Measurements from ENCODE around the gene GOLPH3.
A peak's percentile ranks its signal among the peaks of the same experiment; 100 is the strongest.
"Not testable (repeated sequence)": the region's sequence is repeated elsewhere in the genome, so short reads cannot be mapped to it uniquely, and the experiment has no call there.

GOLPH3 gene

DNA sequence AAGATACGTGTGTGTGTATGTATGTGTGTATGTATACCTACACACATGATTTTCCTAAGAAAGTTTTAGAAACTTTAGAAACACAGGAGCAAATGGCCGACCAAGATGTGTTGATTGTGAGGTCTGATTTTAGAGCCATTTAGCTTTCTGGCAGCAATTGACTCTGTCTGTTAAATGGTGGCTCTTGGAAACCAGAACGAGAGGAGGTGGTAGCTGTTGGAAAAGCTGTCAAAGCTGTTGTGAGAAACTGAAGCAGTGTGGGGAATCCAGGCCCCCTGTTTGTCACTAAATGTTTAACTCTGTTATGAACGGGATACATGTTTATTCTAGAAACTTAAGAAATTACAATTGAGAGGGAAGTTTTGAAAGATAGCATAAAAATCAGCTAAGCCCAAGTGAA lies 91.4 kb downstream of the GOLPH3 start:
- DNase-seq (ENCODE audit: low read depth) = no peak
- TF ChIP-seq, protein P1, sequence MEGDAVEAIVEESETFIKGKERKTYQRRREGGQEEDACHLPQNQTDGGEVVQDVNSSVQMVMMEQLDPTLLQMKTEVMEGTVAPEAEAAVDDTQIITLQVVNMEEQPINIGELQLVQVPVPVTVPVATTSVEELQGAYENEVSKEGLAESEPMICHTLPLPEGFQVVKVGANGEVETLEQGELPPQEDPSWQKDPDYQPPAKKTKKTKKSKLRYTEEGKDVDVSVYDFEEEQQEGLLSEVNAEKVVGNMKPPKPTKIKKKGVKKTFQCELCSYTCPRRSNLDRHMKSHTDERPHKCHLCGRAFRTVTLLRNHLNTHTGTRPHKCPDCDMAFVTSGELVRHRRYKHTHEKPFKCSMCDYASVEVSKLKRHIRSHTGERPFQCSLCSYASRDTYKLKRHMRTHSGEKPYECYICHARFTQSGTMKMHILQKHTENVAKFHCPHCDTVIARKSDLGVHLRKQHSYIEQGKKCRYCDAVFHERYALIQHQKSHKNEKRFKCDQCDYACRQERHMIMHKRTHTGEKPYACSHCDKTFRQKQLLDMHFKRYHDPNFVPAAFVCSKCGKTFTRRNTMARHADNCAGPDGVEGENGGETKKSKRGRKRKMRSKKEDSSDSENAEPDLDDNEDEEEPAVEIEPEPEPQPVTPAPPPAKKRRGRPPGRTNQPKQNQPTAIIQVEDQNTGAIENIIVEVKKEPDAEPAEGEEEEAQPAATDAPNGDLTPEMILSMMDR (conservative IDR thresholded peaks at IDR 0.05; ENCODE audit: low read length) = no peak
- no peak overlapping the region for H3K4me3 ChIP-seq (ENCODE audit: low read length)

DNA sequence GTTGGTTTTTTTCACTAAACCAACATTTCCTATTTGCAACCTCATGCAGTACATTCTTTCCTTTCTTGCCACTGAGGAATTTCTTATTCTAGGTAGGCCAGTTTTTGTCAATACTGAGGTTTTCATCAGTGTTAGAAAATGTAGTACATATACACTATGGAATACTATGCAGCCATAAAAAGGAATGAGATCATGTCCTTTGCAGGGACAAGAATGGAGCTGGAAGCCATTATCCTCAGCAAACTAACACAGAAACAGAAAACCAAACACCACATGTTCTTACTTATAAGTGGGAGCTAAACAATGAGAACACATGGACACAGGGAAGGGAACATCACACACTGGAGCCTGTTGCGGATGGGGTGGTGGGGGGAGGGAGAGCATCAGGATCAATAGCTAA lies 93.6 kb downstream of the GOLPH3 start:
- DNase-seq (ENCODE audit: low read depth) = not testable (repeated sequence)

DNA sequence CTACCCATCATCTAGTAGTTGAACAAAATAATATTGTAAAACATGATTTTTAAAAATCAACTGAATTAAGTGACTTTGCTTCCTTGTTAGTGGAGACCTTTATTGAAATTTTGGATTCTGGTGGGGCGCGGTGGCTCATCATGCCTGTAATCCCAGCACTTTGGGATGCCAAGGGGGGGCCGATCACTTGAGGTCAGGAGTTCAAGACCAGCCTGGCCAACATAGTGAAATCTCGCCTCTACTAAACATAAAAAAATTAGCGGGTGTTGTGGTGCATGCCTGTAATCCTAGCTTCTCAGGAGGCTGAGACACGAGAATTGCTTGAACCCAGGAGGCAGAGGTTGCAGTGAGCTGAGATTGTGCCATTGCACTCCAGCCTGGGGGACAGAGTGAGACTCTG lies 95.3 kb downstream of the GOLPH3 start:
- DNase-seq (ENCODE audit: low read depth); H3K4me3 ChIP-seq (ENCODE audit: low read length): not testable (repeated sequence)

More for the DNA sequence above, 93.6 kb downstream of the GOLPH3 start:
- H3K4me3 ChIP-seq (ENCODE audit: low read length) = not testable (repeated sequence)

DNA sequence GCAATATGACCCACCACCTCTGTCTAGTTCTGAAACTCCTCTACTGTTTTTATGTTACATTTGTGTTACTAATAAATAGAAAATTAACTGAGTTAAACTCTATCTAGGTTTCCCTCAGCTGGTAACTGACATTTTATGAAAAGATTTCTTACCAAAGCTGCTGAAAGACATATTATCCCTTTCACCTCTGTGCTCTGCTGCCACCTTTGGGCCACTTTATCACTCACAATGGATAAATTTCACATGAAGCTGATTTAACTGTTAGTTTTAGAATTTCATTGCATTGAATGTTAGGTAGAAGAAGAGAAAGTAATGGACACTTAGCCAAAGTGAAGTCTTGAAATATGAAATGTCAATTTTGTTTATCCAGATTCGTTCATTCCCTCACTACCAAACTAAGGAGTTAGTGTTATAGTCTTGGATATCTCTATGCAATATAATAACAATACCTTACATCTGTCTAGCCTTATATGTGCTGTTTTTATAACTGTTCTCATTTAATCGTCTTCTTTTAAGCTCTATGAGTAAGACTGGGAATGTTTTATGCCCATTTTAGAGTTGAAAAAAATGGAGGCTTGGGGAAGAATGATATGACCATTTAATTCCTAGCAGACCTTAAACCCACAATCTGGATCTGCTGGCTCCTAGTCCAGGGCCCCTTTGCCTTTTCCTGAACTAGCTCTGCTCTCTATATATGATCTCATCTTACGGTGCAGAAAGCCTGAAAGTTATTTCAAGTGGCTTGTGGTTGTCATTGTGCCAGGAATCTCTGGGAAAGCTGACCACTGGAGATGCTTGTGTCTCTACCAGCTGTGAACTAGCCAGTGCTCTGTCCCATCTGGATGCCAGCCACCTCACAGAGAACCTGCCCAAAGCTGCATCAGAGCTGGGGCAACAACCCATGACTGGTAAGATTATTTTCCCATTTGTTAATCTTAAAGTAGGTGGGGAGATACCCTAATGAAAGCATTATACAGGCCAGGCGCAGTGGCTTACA lies 97.1 kb downstream of the GOLPH3 start:
- TF ChIP-seq, protein P1 (conservative IDR thresholded peaks at IDR 0.05; ENCODE audit: low read length) = peak; percentile 83
- no peak overlapping the region for H3K4me3 ChIP-seq (ENCODE audit: low read length)
- peak; percentile 85 for DNase-seq (ENCODE audit: low read depth)

Measured in AG10803 (cell line).